Adrenal gland (tissue), 5 donors: ENCODE measurements around the gene ABCA8.

Experiments
- POLR2A ChIP-seq, 2 donors: fragments of 450-650 bp; IDR thresholded peaks; one replicate each; pipeline ENCODE4 v1.6.1; 2017; ENCODE audit warnings: antibody characterized with exemption in 2 of 2, mild to moderate bottlenecking in 2 of 2, moderate library complexity in 1 of 2
- TF ChIP-seq, protein P1 (sequence below), 6 experiments: fragments of 450-650 bp in 4 of 6; fragments of 200-600 bp in 2 of 6; sonication (generic) in 1 of 6; IDR thresholded peaks; 1 replicate in 5 of 6; 2 replicates in 1 of 6; pipeline versions ENCODE4 v1.5.1 to v1.8.0; 2016 to 2021; ENCODE audit warnings: antibody characterized with exemption in 6 of 6, mild to moderate bottlenecking in 2 of 6, moderate library complexity in 1 of 6
- donor health status: DM: no; HTN: no; CAD: no.

DNA sequence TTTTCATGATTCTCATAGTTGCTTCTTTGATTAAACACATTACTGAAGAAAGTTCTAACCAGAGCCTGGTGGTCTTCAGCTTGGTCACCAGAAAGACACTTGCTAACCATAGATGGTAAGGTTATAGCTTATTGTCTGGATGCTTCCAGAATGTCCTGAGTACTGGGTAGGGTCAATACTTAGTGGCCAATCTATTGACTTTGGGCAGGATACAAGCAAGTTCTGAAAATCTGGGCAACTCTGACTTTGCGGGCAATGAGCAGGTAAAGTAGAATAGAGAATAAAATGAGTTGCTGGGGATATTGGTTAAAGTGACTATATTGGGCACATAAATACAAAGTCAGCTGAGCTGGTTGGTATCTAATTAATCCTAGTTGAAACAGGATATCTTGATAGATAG is 63.0 kb downstream of the ABCA8 start:
- no peak for TF ChIP-seq POLR2A (IDR thresholded peaks at IDR 0.05)
- TF ChIP-seq, protein P1, sequence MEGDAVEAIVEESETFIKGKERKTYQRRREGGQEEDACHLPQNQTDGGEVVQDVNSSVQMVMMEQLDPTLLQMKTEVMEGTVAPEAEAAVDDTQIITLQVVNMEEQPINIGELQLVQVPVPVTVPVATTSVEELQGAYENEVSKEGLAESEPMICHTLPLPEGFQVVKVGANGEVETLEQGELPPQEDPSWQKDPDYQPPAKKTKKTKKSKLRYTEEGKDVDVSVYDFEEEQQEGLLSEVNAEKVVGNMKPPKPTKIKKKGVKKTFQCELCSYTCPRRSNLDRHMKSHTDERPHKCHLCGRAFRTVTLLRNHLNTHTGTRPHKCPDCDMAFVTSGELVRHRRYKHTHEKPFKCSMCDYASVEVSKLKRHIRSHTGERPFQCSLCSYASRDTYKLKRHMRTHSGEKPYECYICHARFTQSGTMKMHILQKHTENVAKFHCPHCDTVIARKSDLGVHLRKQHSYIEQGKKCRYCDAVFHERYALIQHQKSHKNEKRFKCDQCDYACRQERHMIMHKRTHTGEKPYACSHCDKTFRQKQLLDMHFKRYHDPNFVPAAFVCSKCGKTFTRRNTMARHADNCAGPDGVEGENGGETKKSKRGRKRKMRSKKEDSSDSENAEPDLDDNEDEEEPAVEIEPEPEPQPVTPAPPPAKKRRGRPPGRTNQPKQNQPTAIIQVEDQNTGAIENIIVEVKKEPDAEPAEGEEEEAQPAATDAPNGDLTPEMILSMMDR (IDR thresholded peaks at IDR 0.05), result no peak
